Thymus (tissue), 11 donors: ENCODE data around the gene CAT. TPM values are rescaled to one million over a fixed set of nuclear protein-coding genes. Genes with fewer than 3 reads are reported as not detected.

Source experiments
- DNase-seq, 9 donors: peaks; one replicate each; pipeline ENCODE4 v3.0.0-alpha.2; 2013; ENCODE audit warnings: low spot score in 9 of 9, low read depth in 6 of 9, missing footprints in 1 of 9
- H3K27ac ChIP-seq, 2 donors: one replicate each; pipeline ENCODE4 v1.5.1; 2013; ENCODE audit warnings: control low read depth in 1 of 2, low read depth in 1 of 2, low read length in 1 of 2, mild to moderate bottlenecking in 1 of 2, moderate library complexity in 1 of 2
- H3K27me3 ChIP-seq, 2 donors: one replicate each; pipeline ENCODE4 v1.5.1; 2013; ENCODE audit warnings: low read length in 1 of 2; ENCODE audit not compliant: control insufficient read depth in 2 of 2, insufficient read depth in 1 of 2
- H3K36me3 ChIP-seq, 2 donors: one replicate each; pipeline ENCODE4 v1.5.1; 2013; ENCODE audit warnings: low read length in 1 of 2, mild to moderate bottlenecking in 1 of 2, moderate library complexity in 1 of 2; ENCODE audit not compliant: control insufficient read depth in 2 of 2, insufficient read depth in 2 of 2
- H3K4me1 ChIP-seq, 2 donors: one replicate each; pipeline ENCODE4 v1.5.1; 2013; ENCODE audit warnings: low read length in 2 of 2; ENCODE audit not compliant: control insufficient read depth in 2 of 2, insufficient read depth in 2 of 2
- H3K4me3 ChIP-seq, 2 donors: one replicate each; pipeline ENCODE4 v1.5.1; 2013; ENCODE audit warnings: low read length in 2 of 2, control low read depth in 1 of 2, mild to moderate bottlenecking in 1 of 2
- H3K9me3 ChIP-seq, 2 donors: one replicate each; pipeline ENCODE4 v1.5.1; 2013; ENCODE audit warnings: low read length in 1 of 2, mild to moderate bottlenecking in 1 of 2; ENCODE audit not compliant: control insufficient read depth in 2 of 2, insufficient read depth in 1 of 2
- WGBS: extraction: QIAGEN DNeasy Blood & Tissue Kit; methylation state at CpG from one replicate; pipeline ENCODE4 v1.1.7; 2013; 5-methylcytosine and 5-hydroxymethylcytosine counted together
- polyA plus RNA-seq: library from polyadenylated mRNA; stranded (reverse); fragments of 200-250 nt; gene quantifications from one replicate; pipeline ENCODE4 v1.2.3, GENCODE V29; 2013
- total RNA-seq: library from RNA; stranded (reverse); fragments of 120-200 nt; gene quantifications from one replicate; pipeline ENCODE4 v1.2.4, GENCODE V29; 2013
- donor health status: healthy.

CAT gene
- total and polyA plus RNA-seq, 2 donors, result 69.6 to 92.4 TPM

DNA sequence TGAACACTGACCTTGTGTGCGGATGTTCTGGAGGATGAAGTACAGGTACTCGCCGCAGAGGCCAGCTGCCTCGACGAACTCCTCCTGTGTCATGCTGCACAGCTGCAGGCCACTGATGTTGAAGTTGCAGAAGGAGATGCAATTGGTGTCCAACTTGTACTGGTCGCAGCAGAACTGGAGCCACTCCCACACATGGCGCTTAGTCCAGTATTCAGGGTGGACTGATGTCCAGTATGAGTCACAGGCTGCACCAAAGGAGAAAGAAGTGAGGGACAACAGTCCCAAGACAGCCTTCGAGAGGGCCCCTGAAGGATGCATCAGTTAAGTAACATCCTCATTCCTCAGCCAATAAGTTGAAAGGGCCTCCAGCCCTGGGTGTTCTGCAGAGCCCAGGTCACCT is 54.7 kb downstream of the CAT start:
- Histone ChIP-seq H3K27me3 (no peaks in the 10 kb centered on the region), H3K4me1 (no peaks in the 10 kb centered on the region), H3K36me3 (no peaks in the 10 kb centered on the region), H3K27ac (no peak overlapping the region), H3K9me3 (no peaks in the 10 kb centered on the region), H3K4me3 (no peak overlapping the region)
- WGBS, result 93% methylated on average over 8 of the region's 8 CpGs
- no peak for DNase-seq

DNA sequence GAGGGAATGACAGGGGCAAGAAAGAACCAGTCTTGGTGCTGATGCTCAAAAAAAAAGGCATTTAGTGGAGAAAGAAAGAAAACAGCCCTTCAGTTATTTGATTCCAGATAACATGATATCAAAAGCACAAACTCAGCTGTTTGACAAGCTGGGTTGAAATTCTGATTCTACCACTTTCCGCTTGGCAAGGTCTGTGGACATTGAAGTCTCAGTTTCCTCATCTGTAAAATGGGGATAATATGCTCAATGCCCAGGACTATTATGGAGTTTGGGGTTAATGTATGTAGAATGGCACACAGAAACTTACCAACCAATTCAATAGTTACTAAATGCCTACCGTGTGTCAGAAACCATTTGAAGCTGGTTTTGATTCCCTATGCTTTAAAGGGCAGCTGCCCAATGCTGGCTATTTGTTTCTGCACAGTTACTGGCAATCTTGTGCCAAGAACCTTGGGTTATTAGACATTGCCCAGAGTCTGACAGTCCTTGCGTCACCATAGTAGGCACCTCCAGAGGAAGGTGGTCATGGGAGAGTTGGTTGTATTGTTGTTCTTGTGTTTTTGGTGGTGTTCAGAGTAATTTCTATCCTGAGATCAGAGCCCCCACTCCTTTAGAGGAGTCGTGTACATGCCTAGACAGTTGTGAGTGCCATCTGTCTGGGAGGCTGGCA is 55.3 kb downstream of the CAT start:
- Histone ChIP-seq H3K27ac (no peak overlapping the region), H3K27me3 (no peaks in the 10 kb centered on the region), H3K4me3 (no peak overlapping the region), H3K4me1 (no peaks in the 10 kb centered on the region), H3K36me3 (no peaks in the 10 kb centered on the region), H3K9me3 (no peaks in the 10 kb centered on the region)
- DNase-seq, result no peak
- WGBS, result 90% methylated on average over 4 of the region's 4 CpGs

DNA sequence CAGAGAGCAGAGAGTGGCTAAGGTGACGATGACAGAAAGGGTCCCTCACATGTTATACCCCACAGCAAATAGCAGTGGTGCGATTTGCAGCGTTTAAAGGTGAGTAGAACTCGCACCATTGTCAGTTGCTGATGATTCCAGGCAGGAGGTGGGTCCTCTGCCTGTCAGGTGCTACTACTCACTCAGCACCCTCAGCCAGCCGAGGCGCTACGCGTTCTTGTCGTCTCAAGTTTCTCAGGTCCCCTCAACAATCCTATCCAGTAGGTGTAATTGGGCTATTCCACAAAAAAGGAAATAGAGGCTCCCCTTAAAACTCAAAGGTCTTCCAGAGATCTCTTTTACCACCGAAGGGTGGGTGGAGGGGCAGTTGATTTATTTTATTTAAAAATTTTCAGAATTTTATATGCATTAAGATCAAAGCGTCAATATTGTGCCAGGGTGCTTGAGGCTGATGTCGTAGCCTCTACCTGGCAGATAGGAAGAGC is 56.5 kb downstream of the CAT start:
- Histone ChIP-seq H3K27ac (no peak overlapping the region), H3K36me3 (no peaks in the 10 kb centered on the region), H3K9me3 (no peaks in the 10 kb centered on the region), H3K4me3 (no peak overlapping the region), H3K27me3 (no peaks in the 10 kb centered on the region), H3K4me1 (no peaks in the 10 kb centered on the region)
- WGBS, result 95% methylated on average over 12 of the region's 12 CpGs
- no peak for DNase-seq

DNA sequence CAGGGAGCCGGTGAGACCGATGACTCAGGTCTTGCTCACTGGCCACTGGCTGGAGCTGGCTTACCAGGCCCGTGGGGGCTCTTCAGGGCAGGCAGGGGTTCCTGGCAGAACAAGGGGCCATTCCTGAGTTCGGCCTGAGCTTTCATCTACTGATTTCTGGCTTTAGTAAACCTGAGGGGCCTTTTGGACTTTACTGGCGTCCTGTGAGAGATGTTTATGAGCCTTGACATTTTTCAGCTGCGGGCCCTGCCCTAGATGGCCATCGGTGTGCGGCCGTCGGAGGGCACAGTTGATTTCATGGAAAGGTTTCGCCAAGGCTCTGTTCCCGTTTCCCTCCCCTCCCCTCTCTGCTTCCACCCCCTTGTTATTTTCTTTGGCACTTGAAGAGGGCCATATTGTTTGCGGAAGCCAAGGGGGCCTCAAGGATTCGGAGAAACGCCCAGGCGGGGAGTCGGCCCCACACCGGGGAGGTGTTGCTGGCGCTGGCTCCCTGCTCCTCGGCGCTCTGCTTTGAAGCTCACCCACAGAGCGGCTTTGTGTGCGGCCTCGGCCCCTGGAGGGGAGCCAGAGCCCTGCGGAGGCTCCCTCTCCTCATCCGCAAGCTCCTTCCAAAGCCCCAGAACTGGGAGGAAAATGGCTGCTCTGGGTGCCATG is 57.1 kb downstream of the CAT start:
- Histone ChIP-seq H3K36me3 (no peaks in the 10 kb centered on the region), H3K27me3 (no peaks in the 10 kb centered on the region), H3K4me3 (no peak overlapping the region), H3K27ac (no peak overlapping the region), H3K4me1 (no peaks in the 10 kb centered on the region), H3K9me3 (no peaks in the 10 kb centered on the region)
- no peak for DNase-seq
- 92% methylated on average over 26 of the region's 26 CpGs for WGBS

DNA sequence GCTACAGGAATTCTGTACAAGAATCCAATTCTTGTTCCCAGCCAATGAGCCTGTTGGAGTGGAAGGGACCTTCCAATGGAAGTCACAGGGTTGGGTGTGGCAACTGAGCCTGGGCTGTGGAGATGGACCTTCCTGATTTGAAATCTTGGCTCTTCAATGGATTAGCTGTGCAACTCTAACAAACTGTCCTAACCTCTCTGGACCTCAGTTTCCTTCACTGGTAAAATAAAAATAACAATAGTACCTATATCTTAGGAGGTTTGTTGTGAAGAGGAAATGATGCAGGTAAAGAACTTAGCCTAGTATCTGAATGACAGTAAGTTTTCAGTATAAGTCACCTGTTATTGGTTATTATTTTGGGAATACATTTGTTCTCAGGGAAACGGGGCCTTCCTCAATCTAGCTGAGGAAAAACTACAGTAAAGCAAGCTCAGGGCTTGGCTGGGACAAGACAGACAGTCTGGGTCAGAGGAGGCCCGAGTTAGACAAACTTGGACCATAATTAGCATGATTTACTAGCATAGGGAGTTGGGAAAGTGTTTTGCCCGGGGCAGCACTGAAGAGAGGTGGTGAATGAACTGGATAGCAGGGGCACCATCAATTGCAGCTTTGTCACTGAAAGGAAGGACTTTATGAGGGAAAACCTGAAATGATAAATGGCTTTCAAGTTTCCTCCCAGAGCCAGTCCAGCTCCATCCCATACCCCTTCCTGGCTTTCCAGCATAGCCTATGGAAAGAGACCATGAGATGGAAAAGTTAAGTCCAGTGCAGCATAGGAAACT is 61.2 kb downstream of the CAT start:
- no peak overlapping the region for H3K27ac ChIP-seq
- DNase-seq, result no peak
- no peaks in the 10 kb centered on the region for H3K27me3 ChIP-seq
- no peaks in the 10 kb centered on the region for H3K36me3 ChIP-seq
- no peak overlapping the region for H3K4me3 ChIP-seq
- no peaks in the 10 kb centered on the region for H3K9me3 ChIP-seq
- WGBS, result 93% methylated on average over 3 of the region's 3 CpGs
- H3K4me1 ChIP-seq, result no peaks in the 10 kb centered on the region

DNA sequence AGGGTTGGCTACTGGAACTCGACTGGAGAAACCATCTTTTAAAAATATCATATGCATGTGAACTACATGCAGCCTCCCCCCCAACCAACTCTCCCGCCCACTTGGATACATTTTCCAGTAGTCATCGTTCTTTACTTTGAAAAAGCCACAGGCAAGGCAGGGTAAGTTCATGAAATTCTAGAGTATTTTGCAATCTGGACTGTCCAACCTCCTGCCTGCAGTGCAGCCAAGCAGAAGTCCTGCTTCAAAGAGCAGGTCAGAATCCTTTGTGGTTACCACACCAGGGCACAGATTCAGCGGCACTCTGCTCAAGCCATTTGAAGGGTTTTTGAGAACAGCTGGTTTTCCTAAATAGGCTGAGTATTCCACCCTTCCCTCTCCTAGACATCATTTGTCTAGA is 62.8 kb downstream of the CAT start:
- Histone ChIP-seq H3K9me3 (no peaks in the 10 kb centered on the region), H3K27ac (peak overlapping the region in 1 of 2 donors; percentile 25), H3K36me3 (no peaks in the 10 kb centered on the region), H3K4me1 (no peaks in the 10 kb centered on the region), H3K27me3 (no peaks in the 10 kb centered on the region), H3K4me3 (no peak overlapping the region)
- DNase-seq, result no peak
- WGBS, result 79% methylated on average over 4 of the region's 4 CpGs

DNA sequence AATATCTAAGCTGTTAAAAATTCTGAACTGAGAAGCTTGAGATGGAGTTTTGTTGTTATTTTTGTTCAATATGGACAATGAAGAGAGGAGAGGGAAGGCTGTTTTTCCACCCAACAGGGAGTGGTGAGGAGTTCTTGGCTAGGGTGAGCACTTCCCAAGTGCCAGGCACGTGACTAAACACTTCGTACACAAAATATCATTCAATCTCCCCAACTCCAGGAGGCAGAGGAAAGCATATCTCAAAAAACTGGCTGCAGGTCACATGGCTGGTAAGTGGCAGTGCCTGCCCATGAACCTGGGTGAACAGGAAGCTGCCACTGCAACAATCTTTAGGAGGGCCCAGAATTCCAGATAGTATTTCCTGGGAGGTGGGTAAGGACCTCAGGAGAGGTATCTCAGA is 63.2 kb downstream of the CAT start:
- peak overlapping the region in 1 of 2 donors; percentile 54 for H3K27ac ChIP-seq
- H3K36me3 ChIP-seq, result no peaks in the 10 kb centered on the region
- no peak overlapping the region for H3K4me3 ChIP-seq
- 39% methylated on average over 2 of the region's 2 CpGs for WGBS
- no peaks in the 10 kb centered on the region for H3K9me3 ChIP-seq
- H3K4me1 ChIP-seq, result no peaks in the 10 kb centered on the region
- no peaks in the 10 kb centered on the region for H3K27me3 ChIP-seq
- DNase-seq, result no peak

DNA sequence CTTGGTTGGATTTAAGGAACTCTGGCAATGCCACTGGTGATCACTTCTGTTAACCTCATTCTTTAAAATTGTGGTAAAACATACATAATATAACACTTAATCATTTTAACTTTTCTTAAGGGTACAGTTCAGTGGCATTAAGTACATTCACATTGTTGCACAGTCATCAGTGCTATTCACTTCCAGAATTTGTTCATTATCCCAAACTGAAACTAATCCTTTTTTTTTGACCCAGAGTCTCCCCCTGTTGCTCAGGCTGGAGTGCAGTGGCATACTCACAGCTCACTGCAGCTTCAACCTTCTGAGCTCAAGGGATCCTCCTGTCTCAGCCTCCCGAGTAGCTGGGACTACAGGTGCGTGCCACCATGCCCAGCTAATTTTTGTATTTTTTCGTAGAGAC is 64.2 kb downstream of the CAT start:
- no peaks in the 10 kb centered on the region for H3K4me1 ChIP-seq
- no peaks in the 10 kb centered on the region for H3K36me3 ChIP-seq
- no peak for DNase-seq
- no peaks in the 10 kb centered on the region for H3K9me3 ChIP-seq
- 98% methylated on average over 3 of the region's 3 CpGs for WGBS
- no peak overlapping the region for H3K27ac ChIP-seq
- no peaks in the 10 kb centered on the region for H3K27me3 ChIP-seq
- H3K4me3 ChIP-seq, result no peak overlapping the region

DNA sequence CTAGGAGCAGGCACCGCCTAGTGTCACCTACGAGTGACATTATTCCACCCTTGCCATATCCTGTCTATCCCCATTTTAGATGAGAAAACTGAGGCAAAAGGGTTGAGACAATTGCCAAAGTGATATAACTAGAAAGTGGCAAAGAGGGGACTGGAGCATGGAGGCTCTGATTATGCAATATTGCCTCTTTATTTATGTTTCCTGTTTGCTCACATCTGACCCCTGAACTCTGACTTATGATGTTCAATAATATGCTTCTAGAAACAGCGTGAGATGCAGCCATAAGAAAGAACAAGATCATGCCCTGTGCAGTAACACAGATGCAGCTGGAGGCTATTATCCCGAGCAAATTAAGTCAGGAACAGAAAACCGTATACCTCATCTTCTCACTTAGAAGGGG is 67.1 kb downstream of the CAT start:
- Histone ChIP-seq H3K4me1 (no peaks in the 10 kb centered on the region), H3K9me3 (no peaks in the 10 kb centered on the region)
- 97% methylated on average over 5 of the region's 5 CpGs for WGBS

More for the DNA sequence above, 67.1 kb downstream of the CAT start:
- Histone ChIP-seq H3K27me3 (no peaks in the 10 kb centered on the region), H3K4me3 (no peak overlapping the region), H3K27ac (no peak overlapping the region), H3K36me3 (no peaks in the 10 kb centered on the region)
- no peak for DNase-seq
